ENCODE results near the gene TOB1.
A peak's percentile ranks its signal among the peaks of the same experiment; 100 is the strongest.

TOB1 gene

GRCh38 chr17:50843150-50843905 is 22.8 kb downstream of the TOB1 start:
- no peak for DNase-seq

- DNase-seq = no peak
Observed at GRCh38 chr17:50842506-50843149, 23.5 kb downstream of the TOB1 start.

GRCh38 chr17:50841949-50842354 is 24.2 kb downstream of the TOB1 start:
- peak; percentile 43 to 52 for DNase-seq

GRCh38 chr17:50841277-50841948 is 24.7 kb downstream of the TOB1 start:
- DNase-seq = no peak

GRCh38 chr17:50840311-50840851 is 25.8 kb downstream of the TOB1 start:
- no peak for DNase-seq

- DNase-seq = no peak
Observed at GRCh38 chr17:50839591-50840310, 26.4 kb downstream of the TOB1 start.

GRCh38 chr17:50837980-50838954 is 27.9 kb downstream of the TOB1 start:
- DNase-seq = no peak

- no peak for DNase-seq
Observed at GRCh38 chr17:50837286-50837979, 28.7 kb downstream of the TOB1 start.

- no peak for DNase-seq
Observed at GRCh38 chr17:50836826-50837225, 29.3 kb downstream of the TOB1 start.

- DNase-seq = no peak
Observed at GRCh38 chr17:50835301-50836234, 30.6 kb downstream of the TOB1 start, which contains the start of gene WFIKKN2. Gene WFIKKN2, plus strand, starts transcription at chr17:50835586. Its CDS starts 352 bp downstream, at chr17:50835938.

GRCh38 chr17:50834429-50835300 is 31.5 kb downstream of the TOB1 start:
- no peak for DNase-seq

GRCh38 chr17:50833510-50834428 is 32.4 kb downstream of the TOB1 start:
- no peak for DNase-seq

GRCh38 chr17:50832864-50833381 is 33.2 kb downstream of the TOB1 start:
- no peak for DNase-seq

GRCh38 chr17:50832267-50832863 is 33.8 kb downstream of the TOB1 start:
- no peak for DNase-seq

GRCh38 chr17:50831471-50831928 is 34.7 kb downstream of the TOB1 start:
- DNase-seq = no peak

GRCh38 chr17:50830994-50831393 is 35.2 kb downstream of the TOB1 start:
- no peak for DNase-seq

- DNase-seq = no peak
Observed at GRCh38 chr17:50830352-50830751, 35.8 kb downstream of the TOB1 start.
